ENCODE results near the gene SPON1. TPM values are rescaled to one million over a fixed set of nuclear protein-coding genes. Genes with fewer than 3 reads are reported as not detected.

SPON1 gene
- polyA plus RNA-seq, 2 of the 4 experiments (the other 2 are of a cell fraction), result not detected

DNA sequence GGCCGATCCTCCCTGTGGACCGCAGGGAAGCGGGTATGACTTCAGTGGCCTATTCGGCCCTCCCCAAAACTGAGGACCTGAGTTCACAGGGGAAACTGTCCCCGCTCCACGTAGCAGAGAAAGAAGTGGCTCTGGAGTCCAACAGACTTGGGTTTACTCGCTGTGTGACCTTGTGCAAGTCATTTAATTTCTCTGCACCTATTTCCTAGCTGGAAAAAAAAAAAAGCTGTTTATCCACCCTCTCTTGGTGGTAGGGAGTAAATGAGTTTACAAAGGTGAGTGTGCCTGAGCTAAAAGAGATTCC lies 2.2 kb downstream of the SPON1 start:
- FAIRE-seq, result no peak
- Histone ChIP-seq H3K27ac (no peak overlapping the region), H3K4me3 (no peak overlapping the region), H3K9me3 (no peaks in the 10 kb centered on the region), H3K4me1 (peaks cover 6% of the 10 kb centered on the region; the same call in 1 of the 3 replicates), H3K4me2 (peak overlapping the region; percentile 41)
- TF ChIP-seq KDM1A (IDR thresholded peaks at IDR 0.05; ENCODE audit: low read depth) (no peak), RNF2 (IDR thresholded peaks at IDR 0.05; ENCODE audit: borderline replicate concordance, low read depth) (no peak), CBX2 (IDR thresholded peaks at IDR 0.05; ENCODE audit: borderline replicate concordance, low read depth) (no peak), GATA3 (IDR thresholded peaks at IDR 0.05; ENCODE audit: borderline replicate concordance) (no peak), MAZ (IDR thresholded peaks at IDR 0.05; ENCODE audit: borderline replicate concordance, low read depth, low read length) (no peak), CHD4 (IDR thresholded peaks at IDR 0.05; ENCODE audit: borderline replicate concordance) (no peak)
- ChIA-PET CTCF (interaction anchor here (0.7 to 8.3 kb wide), 4 partner anchors 8 to 1513 kb away, joined by 3 to 66 read pairs (median 8); no protein-coding TSS in a partner anchor), POLR2A (no interaction called here)
- DNase-seq (ENCODE audit: low read depth in 1 of 2, low spot score in 1 of 2), result no peak
- 76% methylated on average over 7 of the region's 7 CpGs for WGBS (ENCODE audit: missing lambda C conversion rate)
- ATAC-seq, result no peak

DNA sequence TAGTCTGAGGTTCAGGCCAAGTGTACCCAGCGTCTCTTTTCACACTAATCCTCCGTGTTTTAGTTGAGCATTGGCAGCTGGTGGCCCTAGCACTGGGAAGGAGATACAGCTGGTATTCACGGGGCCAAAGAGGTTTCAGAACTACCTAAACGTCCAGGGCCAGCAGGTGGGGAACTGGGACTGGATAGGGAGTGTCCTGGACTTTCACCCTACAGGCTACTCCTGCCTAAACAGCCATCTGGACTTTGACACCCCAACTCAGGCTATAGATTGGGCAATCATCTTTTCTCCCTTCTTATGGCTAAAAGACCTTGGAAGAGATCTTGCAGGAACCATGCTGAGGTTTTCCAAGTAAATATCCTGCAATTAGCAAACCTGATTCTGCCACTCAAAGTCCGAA lies 2.8 kb downstream of the SPON1 start:
- ChIA-PET POLR2A (no interaction called here), CTCF (interaction anchor here (2.7 to 8.3 kb wide), 2 partner anchors 9 to 183 kb away, joined by 9 to 66 read pairs; no protein-coding TSS in a partner anchor)
- Histone ChIP-seq H3K27ac (no peak overlapping the region), H3K4me1 (peaks cover 6% of the 10 kb centered on the region; the same call in 1 of the 3 replicates), H3K4me3 (no peak overlapping the region), H3K4me2 (no peak overlapping the region), H3K9me3 (no peaks in the 10 kb centered on the region)
- TF ChIP-seq KDM5A (IDR thresholded peaks at IDR 0.05) (no peak), CEBPB (IDR thresholded peaks at IDR 0.05) (peak; percentile 20 to 37; a peak in 2 of 4 replicates), NPAS2 (CRISPR knock-in tag; IDR thresholded peaks at IDR 0.05; ENCODE audit: borderline replicate concordance) (no peak), EP300 (IDR thresholded peaks at IDR 0.05) (no peak), HOXA7 (CRISPR knock-in tag; IDR thresholded peaks at IDR 0.05) (no peak), FOSL2 (IDR thresholded peaks at IDR 0.05) (no peak), FOSL2 (CRISPR knock-in tag; IDR thresholded peaks at IDR 0.05) (no peak), SREBF2 (IDR thresholded peaks at IDR 0.05) (no peak), POLR2AphosphoS2 (conservative IDR thresholded peaks at IDR 0.05; ENCODE audit: low read length) (no peak), CBX2 (IDR thresholded peaks at IDR 0.05; ENCODE audit: borderline replicate concordance, low read depth) (no peak), FOXS1 (CRISPR knock-in tag; IDR thresholded peaks at IDR 0.05) (no peak), RAD21 (conservative IDR thresholded peaks at IDR 0.05 in 1 of 2, IDR thresholded peaks at IDR 0.05 in 1 of 2) (peak in 1 of 2 experiments; percentile 22; a peak in 2 of 5 replicates), MYC (IDR thresholded peaks at IDR 0.05; ENCODE audit: borderline replicate concordance, low read length) (no peak)
- TF ChIP-seq, protein P1, sequence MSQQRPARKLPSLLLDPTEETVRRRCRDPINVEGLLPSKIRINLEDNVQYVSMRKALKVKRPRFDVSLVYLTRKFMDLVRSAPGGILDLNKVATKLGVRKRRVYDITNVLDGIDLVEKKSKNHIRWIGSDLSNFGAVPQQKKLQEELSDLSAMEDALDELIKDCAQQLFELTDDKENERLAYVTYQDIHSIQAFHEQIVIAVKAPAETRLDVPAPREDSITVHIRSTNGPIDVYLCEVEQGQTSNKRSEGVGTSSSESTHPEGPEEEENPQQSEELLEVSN (IDR thresholded peaks at IDR 0.05; ENCODE audit: borderline replicate concordance, low read depth), result no peak
- TF ChIP-seq, protein P2, sequence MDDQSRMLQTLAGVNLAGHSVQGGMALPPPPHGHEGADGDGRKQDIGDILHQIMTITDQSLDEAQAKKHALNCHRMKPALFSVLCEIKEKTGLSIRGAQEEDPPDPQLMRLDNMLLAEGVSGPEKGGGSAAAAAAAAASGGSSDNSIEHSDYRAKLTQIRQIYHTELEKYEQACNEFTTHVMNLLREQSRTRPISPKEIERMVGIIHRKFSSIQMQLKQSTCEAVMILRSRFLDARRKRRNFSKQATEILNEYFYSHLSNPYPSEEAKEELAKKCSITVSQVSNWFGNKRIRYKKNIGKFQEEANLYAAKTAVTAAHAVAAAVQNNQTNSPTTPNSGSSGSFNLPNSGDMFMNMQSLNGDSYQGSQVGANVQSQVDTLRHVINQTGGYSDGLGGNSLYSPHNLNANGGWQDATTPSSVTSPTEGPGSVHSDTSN (IDR thresholded peaks at IDR 0.05), result no peak
- peak; percentile 44 to 60; a peak in 4 of 6 replicates for ATAC-seq
- no peak for DNase-seq (ENCODE audit: low read depth in 1 of 2, low spot score in 1 of 2)
- FAIRE-seq, result no peak
- 46% methylated on average over 5 of the region's 5 CpGs for WGBS (ENCODE audit: missing lambda C conversion rate)

DNA sequence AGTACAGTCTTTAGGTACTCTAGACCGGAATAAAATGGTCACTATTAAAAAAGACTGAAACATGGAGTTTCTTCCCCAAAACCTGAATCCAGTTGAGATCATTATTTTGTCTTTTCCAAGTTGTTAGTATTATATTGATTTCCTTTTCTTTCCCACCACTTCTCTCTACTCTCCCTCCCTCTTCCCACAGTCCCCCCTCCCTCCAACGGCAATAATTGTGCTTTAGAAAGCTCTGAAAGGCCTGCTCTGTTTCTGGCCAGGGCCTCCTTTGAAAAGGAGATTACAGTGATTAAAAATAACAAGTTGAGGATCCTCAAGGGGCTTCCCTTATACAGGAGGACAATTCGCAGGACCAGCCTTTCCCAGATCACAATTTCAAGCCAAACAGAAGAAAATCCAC lies 3.5 kb downstream of the SPON1 start:
- WGBS (ENCODE audit: missing lambda C conversion rate), result 45% methylated on average over 3 of the region's 3 CpGs
- Histone ChIP-seq H3K4me1 (peaks cover 6% of the 10 kb centered on the region; the same call in 1 of the 3 replicates), H3K4me2 (no peak overlapping the region), H3K9me3 (no peaks in the 10 kb centered on the region), H3K4me3 (no peak overlapping the region), H3K27ac (no peak overlapping the region)
- DNase-seq (ENCODE audit: low read depth in 1 of 2, low spot score in 1 of 2), result no peak
- ATAC-seq, result no peak
- POLR2A ChIA-PET, result no interaction called here
- CTCF ChIA-PET, result interaction anchor here (0.7 to 8.3 kb wide), 3 partner anchors 10 to 183 kb away, joined by 3 to 66 read pairs (median 9); no protein-coding TSS in a partner anchor
- TF ChIP-seq RARB (CRISPR knock-in tag; IDR thresholded peaks at IDR 0.05) (no peak), RCOR1 (IDR thresholded peaks at IDR 0.05; ENCODE audit: low read depth, low read length) (no peak)
- FAIRE-seq, result no peak

Measured in A549 (cell line).